Glutamatergic neuron (in vitro differentiated cells): ENCODE measurements around the gene HSPBP1. TPM values are rescaled to one million over a fixed set of nuclear protein-coding genes. Genes with fewer than 3 reads are reported as not detected.

Experiments
- DNase-seq: peaks from one replicate; pipeline ENCODE4 v3.0.0; 2022
- H3K27ac Mint-ChIP-seq: one replicate; pipeline ENCODE4 v1.8.0; 2020; ENCODE audit warnings: mild to moderate bottlenecking, mixed read lengths, inconsistent platforms; ENCODE audit not compliant: unreplicated experiment
- H3K27me3 Mint-ChIP-seq: one replicate; pipeline ENCODE4 v1.8.0; 2020; ENCODE audit warnings: mild to moderate bottlenecking, moderate library complexity, mixed read lengths, inconsistent platforms; ENCODE audit not compliant: unreplicated experiment
- H3K36me3 Mint-ChIP-seq: one replicate; pipeline ENCODE4 v1.8.0; 2020; ENCODE audit warnings: mild to moderate bottlenecking, mixed read lengths, inconsistent platforms; ENCODE audit not compliant: unreplicated experiment
- H3K4me1 Mint-ChIP-seq: one replicate; pipeline ENCODE4 v1.8.0; 2020; ENCODE audit warnings: mild to moderate bottlenecking, low read depth, mixed read lengths, inconsistent platforms; ENCODE audit not compliant: unreplicated experiment
- H3K4me3 Mint-ChIP-seq: one replicate; pipeline ENCODE4 v1.8.0; 2020; ENCODE audit warnings: mild to moderate bottlenecking, mixed read lengths, inconsistent platforms; ENCODE audit not compliant: unreplicated experiment
- H3K9me3 Mint-ChIP-seq: one replicate; pipeline ENCODE4 v1.8.0; 2020; ENCODE audit warnings: mild to moderate bottlenecking, moderate library complexity, mixed read lengths, inconsistent platforms; ENCODE audit not compliant: unreplicated experiment
- total RNA-seq: library from RNA; stranded (reverse); fragmentation: NEBNext Ultra II Directional; extraction: Animal tissue kit (Norgen Biotek cat#: 25700); gene quantifications from one replicate; pipeline ENCODE4 v1.2.1, GENCODE V29; 2021; ENCODE audit not compliant: unreplicated experiment
- TF ChIP-seq, protein P1 (sequence below): fragments of 200-600 bp; sonication (generic); IDR thresholded peaks from one replicate; pipeline ENCODE4 v1.5.0; 2021; ENCODE audit not compliant: partially characterized antibody, unreplicated experiment

Gene HSPBP1
- total RNA-seq, 1 donor from 2014 or later = 41.5 TPM

DNA sequence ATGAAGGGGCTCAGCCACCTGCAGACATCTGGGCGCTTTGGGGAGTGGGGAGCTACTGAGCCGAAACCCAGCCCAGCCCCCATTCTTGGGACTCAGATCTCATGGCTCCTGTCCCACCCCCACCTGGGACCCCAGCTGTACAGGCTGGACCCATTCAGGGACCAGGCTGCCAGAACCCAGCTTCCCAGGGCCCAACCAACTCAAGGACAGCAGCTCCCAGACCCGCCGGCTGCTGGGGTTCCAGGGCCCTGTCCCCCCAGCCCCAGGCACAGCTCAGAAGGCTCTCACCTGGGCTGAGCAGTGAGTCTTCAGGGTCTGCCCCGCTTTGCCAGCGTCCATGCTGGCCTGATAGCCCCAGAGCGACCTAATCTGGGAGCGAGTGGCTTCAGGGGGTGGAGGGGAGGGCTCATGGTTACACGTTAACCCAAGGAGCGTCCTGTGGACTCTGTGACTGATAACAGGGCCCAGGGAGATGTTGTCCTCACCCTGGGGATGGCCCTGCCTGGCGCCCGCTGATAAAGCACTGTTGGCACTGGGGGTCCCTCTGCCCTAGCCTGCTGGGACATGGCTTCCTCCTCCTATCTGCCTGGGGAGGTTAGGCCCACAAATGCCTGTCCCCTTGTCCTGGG lies 51.4 kb downstream of the HSPBP1 start, which contains the start of gene TMEM86B:
Gene TMEM86B (minus strand): TSS at position 361 of the 629 bp plus-strand sequence. CDS start 22 bp downstream, at position 339.
- peaks cover 4% of the 10 kb centered on the region for H3K4me1 Mint-ChIP-seq
- H3K9me3 Mint-ChIP-seq = peaks cover 6% of the 10 kb centered on the region
- no peak for DNase-seq
- H3K36me3 Mint-ChIP-seq = no peaks in the 10 kb centered on the region
- H3K4me3 Mint-ChIP-seq = no peak within 1 kb of the TSS
- TF ChIP-seq, protein P1, sequence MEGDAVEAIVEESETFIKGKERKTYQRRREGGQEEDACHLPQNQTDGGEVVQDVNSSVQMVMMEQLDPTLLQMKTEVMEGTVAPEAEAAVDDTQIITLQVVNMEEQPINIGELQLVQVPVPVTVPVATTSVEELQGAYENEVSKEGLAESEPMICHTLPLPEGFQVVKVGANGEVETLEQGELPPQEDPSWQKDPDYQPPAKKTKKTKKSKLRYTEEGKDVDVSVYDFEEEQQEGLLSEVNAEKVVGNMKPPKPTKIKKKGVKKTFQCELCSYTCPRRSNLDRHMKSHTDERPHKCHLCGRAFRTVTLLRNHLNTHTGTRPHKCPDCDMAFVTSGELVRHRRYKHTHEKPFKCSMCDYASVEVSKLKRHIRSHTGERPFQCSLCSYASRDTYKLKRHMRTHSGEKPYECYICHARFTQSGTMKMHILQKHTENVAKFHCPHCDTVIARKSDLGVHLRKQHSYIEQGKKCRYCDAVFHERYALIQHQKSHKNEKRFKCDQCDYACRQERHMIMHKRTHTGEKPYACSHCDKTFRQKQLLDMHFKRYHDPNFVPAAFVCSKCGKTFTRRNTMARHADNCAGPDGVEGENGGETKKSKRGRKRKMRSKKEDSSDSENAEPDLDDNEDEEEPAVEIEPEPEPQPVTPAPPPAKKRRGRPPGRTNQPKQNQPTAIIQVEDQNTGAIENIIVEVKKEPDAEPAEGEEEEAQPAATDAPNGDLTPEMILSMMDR = no peak
- H3K27ac Mint-ChIP-seq = no peak within 1 kb of the TSS
- peaks cover 12% of the 10 kb centered on the region for H3K27me3 Mint-ChIP-seq

DNA sequence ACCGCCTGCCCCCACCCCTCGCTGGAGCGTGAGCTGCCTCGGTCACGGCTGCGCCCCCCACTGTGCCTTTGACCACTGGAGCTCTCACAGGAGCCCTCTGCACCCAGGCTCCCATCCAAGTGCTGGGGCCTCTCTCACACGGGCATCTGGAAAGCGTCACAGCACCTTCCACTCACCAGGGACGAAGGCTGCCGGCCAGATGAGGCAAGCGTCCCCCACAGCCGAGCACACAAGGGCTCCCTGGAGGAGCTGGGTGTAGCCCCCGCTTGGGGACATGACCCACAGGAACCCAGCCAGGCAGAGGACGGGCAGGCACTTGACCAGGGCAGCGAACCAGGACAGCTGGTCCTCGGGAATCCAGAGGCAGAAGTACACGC lies 51.9 kb downstream of the HSPBP1 start:
- TF ChIP-seq, protein P1 = no peak
- H3K27me3 Mint-ChIP-seq = peaks cover 12% of the 10 kb centered on the region
- no peaks in the 10 kb centered on the region for H3K36me3 Mint-ChIP-seq
- H3K4me3 Mint-ChIP-seq = no peak overlapping the region
- H3K4me1 Mint-ChIP-seq = peaks cover 4% of the 10 kb centered on the region
- H3K9me3 Mint-ChIP-seq = peaks cover 6% of the 10 kb centered on the region
- H3K27ac Mint-ChIP-seq = no peak overlapping the region
- no peak for DNase-seq

DNA sequence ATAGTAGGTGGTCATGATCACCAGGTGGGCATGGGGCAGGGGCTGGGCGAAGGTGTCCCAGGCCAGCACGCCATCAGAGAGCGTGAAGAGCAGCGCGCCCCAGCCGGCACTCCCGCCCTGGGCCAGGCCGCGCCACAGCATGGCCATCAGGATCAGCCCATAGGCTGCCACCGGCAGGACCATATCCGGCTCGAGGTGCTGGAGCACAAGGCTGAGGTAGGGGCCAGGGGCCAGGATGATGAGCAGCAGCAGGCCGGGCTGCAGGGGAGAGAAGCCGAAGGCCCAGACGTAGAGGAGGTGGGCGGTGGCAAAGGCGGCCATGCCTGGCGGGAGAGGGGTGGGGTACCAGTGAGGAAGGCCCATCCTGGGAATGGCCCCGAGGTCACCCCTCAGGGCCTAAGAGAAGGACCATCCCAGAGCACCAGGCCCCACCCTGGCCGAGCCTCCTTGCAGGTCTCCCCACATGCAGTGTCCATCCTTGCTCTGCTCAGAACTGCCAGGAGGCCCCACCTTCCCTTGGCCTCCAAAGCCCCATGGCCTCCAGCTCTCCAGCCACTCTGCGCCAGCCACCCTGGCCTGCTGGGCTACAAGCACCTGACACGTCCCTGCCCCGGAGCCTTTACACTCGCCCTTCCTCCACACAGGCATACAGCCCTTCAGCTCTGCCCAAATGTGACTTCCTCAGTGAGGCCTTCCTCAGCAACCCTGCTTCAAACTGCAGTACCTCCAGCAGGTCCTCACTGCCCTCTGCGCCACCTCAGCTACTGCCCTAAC lies 52.5 kb downstream of the HSPBP1 start:
- Mint-ChIP-seq H3K4me1 (peaks cover 4% of the 10 kb centered on the region), H3K4me3 (no peak overlapping the region), H3K9me3 (peaks cover 6% of the 10 kb centered on the region), H3K27me3 (peaks cover 8% of the 10 kb centered on the region), H3K36me3 (no peaks in the 10 kb centered on the region), H3K27ac (no peak overlapping the region)
- no peak for DNase-seq
- TF ChIP-seq, protein P1 = no peak

DNA sequence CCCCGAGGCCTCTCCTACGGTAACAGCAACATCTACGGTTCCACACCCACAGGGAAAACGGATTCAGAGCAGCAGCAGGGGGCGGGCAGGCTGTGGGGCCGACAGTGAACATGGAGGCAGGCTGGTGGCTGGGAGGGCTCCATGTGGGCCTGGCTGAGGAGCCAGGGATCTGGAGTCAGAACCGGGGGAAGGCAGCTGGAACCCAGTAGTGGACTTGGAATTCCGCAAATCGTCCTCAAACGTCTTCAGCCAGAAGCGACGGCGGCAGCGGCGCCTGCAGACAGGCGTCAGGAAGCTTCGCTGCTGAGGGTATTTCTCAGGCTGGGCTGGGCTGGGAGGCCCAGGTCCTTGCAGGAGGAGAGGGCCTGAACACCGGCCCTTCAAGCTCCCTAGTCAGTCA lies 53.1 kb downstream of the HSPBP1 start:
- Mint-ChIP-seq H3K36me3 (no peaks in the 10 kb centered on the region), H3K9me3 (peaks cover 6% of the 10 kb centered on the region), H3K4me1 (peaks cover 3% of the 10 kb centered on the region), H3K4me3 (no peak overlapping the region), H3K27me3 (peaks cover 8% of the 10 kb centered on the region), H3K27ac (no peak overlapping the region)
- DNase-seq = no peak
- TF ChIP-seq, protein P1 = no peak

DNA sequence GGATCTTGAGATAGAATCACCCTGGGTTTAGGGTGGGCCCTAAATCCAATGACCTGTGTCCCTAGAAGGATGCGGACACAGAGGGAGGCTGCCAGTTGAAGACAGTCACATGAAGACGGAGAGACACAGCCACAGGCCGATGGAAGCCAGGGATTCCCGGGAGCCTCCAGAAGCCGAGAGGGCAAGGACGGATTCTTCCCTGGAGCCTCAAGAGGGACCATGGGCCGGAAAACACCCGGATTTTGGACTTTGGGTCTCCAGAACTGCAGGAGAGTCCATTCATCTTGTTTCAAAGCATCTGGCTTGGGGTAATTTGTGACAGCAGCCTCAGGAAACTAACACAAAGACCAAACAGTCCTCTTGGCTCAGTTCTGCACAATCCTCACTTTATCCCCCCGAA lies 53.6 kb downstream of the HSPBP1 start:
- Mint-ChIP-seq H3K4me1 (peaks cover 3% of the 10 kb centered on the region), H3K9me3 (peaks cover 8% of the 10 kb centered on the region)
- TF ChIP-seq, protein P1 = no peak

More for the DNA sequence above, 53.6 kb downstream of the HSPBP1 start:
- Mint-ChIP-seq H3K4me3 (no peak overlapping the region), H3K27me3 (peaks cover 8% of the 10 kb centered on the region), H3K27ac (no peak overlapping the region), H3K36me3 (peaks cover 4% of the 10 kb centered on the region)
- no peak for DNase-seq
